ENCODE results near the gene NR3C2. TPM values are rescaled to one million over a fixed set of nuclear protein-coding genes. Genes with fewer than 3 reads are reported as not detected.

Gene NR3C2
- total RNA-seq, 2 donors from 2014 or later = 41.0 to 42.5 TPM

DNA sequence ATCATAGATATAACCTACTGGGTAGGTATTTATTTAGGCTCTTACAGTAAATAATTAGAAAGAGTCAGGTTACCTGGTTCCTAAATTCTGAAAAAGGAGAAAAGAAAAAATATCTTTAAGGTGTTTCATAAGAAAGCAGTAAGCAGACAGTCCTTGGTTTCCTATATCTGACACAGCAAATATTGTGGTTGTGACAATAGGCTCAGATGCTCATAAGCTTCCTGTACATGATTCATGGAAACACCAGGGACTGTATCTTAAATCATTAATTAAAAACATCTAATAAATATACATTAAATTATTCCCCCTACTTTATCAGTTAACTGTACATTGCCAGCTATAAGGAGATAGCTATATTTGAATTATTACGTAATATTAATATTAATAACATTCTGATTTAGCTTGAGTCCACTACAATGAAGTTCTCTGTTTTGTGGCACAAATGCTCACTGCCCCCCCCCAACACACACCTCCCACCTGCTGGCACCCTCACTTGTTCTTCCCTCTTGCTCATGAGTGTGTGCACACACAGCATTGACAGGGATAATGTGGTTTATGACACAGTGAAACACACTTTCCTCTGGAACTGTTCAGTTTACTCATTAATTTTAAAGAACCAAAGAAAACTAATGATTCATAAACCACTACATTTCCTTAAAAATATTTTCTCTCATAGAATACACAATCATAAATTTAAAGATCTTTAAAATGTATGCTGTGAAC is 187.4 kb downstream of the NR3C2 start:
- Mint-ChIP-seq H3K4me1 (peaks cover 27% of the 10 kb centered on the region), H3K27ac (peak overlapping the region; percentile 21), H3K27me3 (no peaks in the 10 kb centered on the region), H3K4me3 (no peak overlapping the region), H3K36me3 (ENCODE audit: low read depth) (no peaks in the 10 kb centered on the region)
- no peak for DNase-seq
- H3K9me3 ChIP-seq (ENCODE audit: control insufficient read depth, low read length, poor library complexity, severe bottlenecking) = no peaks in the 10 kb centered on the region
- no peak for ATAC-seq

DNA sequence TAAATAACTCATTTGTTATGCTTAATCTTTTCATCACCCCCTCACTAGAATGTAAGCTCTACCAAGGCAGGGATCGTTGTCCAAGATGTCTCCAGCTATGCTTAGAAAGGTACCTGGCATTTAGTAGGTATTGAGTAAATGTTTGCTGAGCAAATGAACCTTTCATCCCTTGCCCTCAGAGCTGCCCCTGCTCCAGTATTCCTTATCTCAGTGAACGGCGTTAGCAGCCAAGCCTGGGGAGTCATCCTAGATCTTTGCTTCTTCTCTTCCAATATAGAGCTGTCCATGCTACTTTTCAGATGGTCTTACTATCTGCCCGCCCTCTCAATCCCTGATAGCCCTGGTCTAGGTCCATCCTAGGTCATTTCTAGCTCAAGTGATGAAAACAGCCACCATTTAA is 188.4 kb downstream of the NR3C2 start:
- Mint-ChIP-seq H3K4me3 (peak overlapping the region; percentile 65), H3K36me3 (ENCODE audit: low read depth) (no peaks in the 10 kb centered on the region), H3K27ac (no peak overlapping the region), H3K4me1 (peaks cover 29% of the 10 kb centered on the region), H3K27me3 (no peaks in the 10 kb centered on the region)
- no peak for DNase-seq
- no peak for ATAC-seq
- H3K9me3 ChIP-seq (ENCODE audit: control insufficient read depth, low read length, poor library complexity, severe bottlenecking) = no peaks in the 10 kb centered on the region

DNA sequence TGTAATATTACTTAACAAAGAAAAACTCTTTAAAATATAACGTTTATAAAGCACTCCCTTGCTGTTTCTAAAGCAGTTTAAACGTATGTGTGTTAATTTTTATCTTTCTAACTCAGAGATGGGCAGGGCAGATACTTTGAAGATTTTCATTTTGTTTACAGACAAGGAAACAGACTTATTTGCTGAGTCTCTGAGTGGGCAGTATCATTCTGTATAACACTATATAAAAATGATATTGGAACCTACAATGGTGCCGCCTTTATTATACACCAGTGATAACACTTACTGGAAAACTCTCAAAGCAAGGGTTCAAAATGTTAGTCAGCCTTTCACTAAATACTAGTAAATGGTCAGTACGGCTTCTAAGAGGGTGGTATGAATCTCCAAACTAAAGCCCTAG is 193.4 kb downstream of the NR3C2 start:
- Mint-ChIP-seq H3K27me3 (no peaks in the 10 kb centered on the region), H3K4me3 (no peak overlapping the region), H3K36me3 (ENCODE audit: low read depth) (no peaks in the 10 kb centered on the region), H3K27ac (peak overlapping the region; percentile 16), H3K4me1 (peaks cover 26% of the 10 kb centered on the region)
- ATAC-seq (no peak), DNase-seq (no peak)
- no peaks in the 10 kb centered on the region for H3K9me3 ChIP-seq (ENCODE audit: control insufficient read depth, low read length, poor library complexity, severe bottlenecking)

DNA sequence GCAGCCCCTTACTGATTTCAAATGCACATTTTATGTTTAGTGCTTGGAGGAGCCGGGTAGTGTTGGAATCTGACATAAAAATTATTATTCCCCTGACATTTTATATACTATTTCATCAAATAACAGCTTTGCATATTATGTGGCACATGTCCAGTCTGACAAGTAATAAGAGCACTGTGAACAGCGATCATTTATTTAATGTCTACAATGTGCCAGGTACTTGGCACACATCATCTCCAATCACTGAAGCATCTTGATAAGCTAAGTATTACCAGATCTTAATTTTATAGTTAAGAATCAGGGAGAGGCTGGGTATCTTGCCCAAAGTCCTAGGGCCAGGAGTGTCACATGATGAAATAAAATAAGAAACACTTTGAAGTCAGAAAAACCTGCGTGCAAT is 197.2 kb downstream of the NR3C2 start:
- no peak for DNase-seq
- H3K27me3 Mint-ChIP-seq = no peaks in the 10 kb centered on the region
- H3K4me3 Mint-ChIP-seq = no peak overlapping the region
- H3K36me3 Mint-ChIP-seq (ENCODE audit: low read depth) = no peaks in the 10 kb centered on the region
- peaks cover 16% of the 10 kb centered on the region for H3K4me1 Mint-ChIP-seq
- no peak for ATAC-seq
- no peak overlapping the region for H3K27ac Mint-ChIP-seq
- H3K9me3 ChIP-seq (ENCODE audit: control insufficient read depth, low read length, poor library complexity, severe bottlenecking) = no peaks in the 10 kb centered on the region

DNA sequence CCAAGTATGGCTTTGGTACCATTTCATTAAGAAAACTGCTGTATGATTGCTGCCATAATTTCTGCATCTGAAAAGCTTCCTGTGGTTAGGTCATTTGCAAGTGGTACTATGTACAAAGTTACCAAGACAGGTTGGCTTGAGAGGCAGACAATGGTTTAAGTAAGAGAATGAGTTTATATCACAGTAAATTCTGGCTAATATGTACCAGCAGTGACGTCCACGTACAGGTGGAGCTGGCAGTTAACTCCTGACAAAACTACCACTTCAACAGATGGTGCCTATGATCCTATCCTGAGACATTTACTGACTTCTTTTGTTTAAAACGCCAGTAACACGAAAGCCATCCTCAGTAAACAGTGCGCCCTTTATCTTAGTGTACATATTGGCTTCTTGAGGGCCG is 198.4 kb downstream of the NR3C2 start:
- no peak overlapping the region for H3K27ac Mint-ChIP-seq
- ATAC-seq (no peak), DNase-seq (no peak)
- H3K4me3 Mint-ChIP-seq = no peak overlapping the region
- no peaks in the 10 kb centered on the region for H3K9me3 ChIP-seq (ENCODE audit: control insufficient read depth, low read length, poor library complexity, severe bottlenecking)
- no peaks in the 10 kb centered on the region for H3K27me3 Mint-ChIP-seq
- no peaks in the 10 kb centered on the region for H3K36me3 Mint-ChIP-seq (ENCODE audit: low read depth)
- peaks cover 18% of the 10 kb centered on the region for H3K4me1 Mint-ChIP-seq

DNA sequence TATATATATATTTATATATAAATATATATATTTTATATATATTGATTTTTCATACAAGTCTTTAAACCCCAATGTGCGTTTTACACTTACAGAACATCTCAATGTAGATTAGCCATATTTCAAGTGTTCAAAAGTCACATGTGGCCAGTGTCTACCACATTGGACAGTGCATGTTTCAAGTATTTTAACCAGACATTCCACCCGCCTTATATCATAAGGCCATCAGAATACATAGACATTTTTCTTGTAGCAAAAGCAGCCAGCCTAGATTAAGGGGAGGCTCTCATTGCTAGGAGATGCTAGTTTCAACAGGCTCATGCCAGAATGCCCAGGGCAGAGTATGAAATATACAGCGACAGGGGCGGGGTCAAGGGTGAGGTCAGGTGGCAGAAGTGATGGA is 202.0 kb downstream of the NR3C2 start:
- H3K27ac Mint-ChIP-seq = no peak overlapping the region
- H3K4me1 Mint-ChIP-seq = peaks cover 13% of the 10 kb centered on the region
- DNase-seq (no peak), ATAC-seq (no peak)
- no peaks in the 10 kb centered on the region for H3K9me3 ChIP-seq (ENCODE audit: control insufficient read depth, low read length, poor library complexity, severe bottlenecking)
- no peaks in the 10 kb centered on the region for H3K36me3 Mint-ChIP-seq (ENCODE audit: low read depth)
- H3K4me3 Mint-ChIP-seq = no peak overlapping the region
- no peaks in the 10 kb centered on the region for H3K27me3 Mint-ChIP-seq

DNA sequence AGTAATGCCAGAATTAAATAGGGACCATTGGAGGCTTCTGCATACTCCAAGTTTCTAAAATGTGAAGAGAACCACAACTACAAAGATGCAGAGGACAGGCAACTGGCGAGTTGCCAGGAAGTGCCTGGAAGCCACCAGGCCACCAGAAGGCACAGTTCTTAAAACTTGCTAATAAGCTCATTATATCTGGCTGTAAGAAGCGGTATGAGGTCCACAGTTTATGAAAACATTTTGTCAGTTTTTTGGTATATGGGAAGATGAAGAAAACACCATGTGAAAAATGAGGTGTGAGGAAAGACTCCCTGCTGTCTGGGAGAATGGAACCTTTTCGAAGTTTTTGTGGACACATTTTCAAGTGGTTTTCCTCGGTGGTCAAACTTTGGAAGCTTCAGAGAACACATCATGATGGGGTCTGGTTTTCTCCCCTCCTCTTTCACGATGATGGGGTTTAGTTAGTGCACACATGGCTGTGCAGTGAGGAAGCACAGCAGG is 202.7 kb downstream of the NR3C2 start:
- Mint-ChIP-seq H3K4me1 (peaks cover 11% of the 10 kb centered on the region), H3K27ac (peak overlapping the region; percentile 41), H3K27me3 (no peaks in the 10 kb centered on the region), H3K4me3 (no peak overlapping the region), H3K36me3 (ENCODE audit: low read depth) (no peaks in the 10 kb centered on the region)
- ATAC-seq = no peak
- no peak for DNase-seq
- no peaks in the 10 kb centered on the region for H3K9me3 ChIP-seq (ENCODE audit: control insufficient read depth, low read length, poor library complexity, severe bottlenecking)

DNA sequence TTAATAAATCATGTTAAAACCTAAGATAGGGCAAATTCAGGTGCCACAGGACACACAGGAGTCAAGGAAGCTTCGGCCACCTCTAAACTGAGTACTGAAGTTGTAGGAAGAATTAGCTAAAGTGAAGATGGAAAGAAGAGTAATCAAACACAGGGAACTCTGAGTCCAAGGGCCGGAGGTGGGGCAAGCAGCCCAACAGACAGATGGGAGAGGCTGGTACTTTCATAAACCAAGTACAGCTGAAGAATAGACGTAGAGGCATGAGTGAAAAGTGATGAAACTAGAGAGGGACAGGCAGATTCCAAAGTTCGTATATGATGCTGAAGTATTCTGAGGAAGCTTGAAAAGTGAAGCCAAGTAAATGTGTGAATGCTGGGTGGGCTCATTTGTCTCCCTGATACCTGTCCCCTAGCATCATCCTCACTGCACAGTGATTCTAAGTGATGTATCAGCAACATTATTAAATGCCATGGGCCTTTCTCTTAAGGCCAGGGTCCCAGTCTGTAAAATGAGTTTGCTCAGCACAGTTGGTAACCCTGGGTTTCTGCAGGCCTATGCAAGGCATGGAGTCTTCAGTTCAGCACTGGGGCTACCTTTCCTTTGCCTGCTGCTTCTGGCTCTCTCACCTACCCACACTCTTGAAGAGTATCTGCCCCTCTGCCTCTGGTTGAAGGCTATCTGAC is 203.3 kb downstream of the NR3C2 start:
- Mint-ChIP-seq H3K27me3 (no peaks in the 10 kb centered on the region), H3K27ac (peak overlapping the region; percentile 41)
- ATAC-seq = no peak

DNA sequence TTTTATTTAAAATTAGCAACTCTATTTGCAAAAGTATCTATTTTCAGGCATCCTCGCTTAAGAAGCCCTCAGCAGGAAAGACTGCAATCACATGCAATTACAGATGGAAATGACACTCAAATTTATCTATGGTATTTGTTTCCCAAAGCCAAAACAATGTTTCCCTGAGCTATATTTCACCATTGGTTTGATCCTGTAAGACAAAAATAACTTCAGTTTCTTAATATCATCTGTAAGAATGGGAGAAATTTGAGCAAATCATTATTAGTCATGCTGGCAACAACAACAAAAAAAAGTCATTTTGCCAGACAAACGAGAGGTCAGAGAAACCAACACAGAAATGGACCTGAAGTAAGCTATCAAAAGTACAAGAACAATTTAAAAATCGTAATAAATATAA is 204.1 kb downstream of the NR3C2 start:
- Mint-ChIP-seq H3K36me3 (ENCODE audit: low read depth) (no peaks in the 10 kb centered on the region), H3K4me1 (peaks cover 11% of the 10 kb centered on the region), H3K27me3 (no peaks in the 10 kb centered on the region), H3K27ac (no peak overlapping the region), H3K4me3 (no peak overlapping the region)
- ATAC-seq (no peak), DNase-seq (no peak)
- H3K9me3 ChIP-seq (ENCODE audit: control insufficient read depth, low read length, poor library complexity, severe bottlenecking) = no peaks in the 10 kb centered on the region

More for the DNA sequence above, 203.3 kb downstream of the NR3C2 start:
- no peak for DNase-seq
- H3K4me3 Mint-ChIP-seq = no peak overlapping the region
- peaks cover 11% of the 10 kb centered on the region for H3K4me1 Mint-ChIP-seq
- H3K36me3 Mint-ChIP-seq (ENCODE audit: low read depth) = no peaks in the 10 kb centered on the region
- H3K9me3 ChIP-seq (ENCODE audit: control insufficient read depth, low read length, poor library complexity, severe bottlenecking) = no peaks in the 10 kb centered on the region

DNA sequence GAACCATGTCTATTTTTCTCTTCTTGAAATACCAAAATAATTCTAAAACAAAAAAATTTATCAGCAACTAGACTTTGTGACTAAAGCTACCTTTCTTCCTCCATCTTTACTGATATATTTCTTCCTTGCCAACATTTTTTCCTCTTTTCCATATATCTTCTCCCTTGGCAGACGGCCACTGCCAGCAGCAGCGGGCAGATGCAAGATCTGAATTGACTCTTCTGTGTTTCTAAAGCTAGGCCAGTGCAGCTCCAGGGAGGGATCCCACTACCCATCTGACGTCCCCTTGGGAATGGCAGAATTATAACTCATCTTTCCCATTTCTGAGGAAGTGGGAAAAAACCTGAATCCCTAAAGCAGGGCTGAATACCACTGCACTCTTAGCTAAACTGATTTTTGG is 206.4 kb downstream of the NR3C2 start:
- Mint-ChIP-seq H3K27ac (no peak overlapping the region), H3K4me3 (no peak overlapping the region), H3K4me1 (peaks cover 7% of the 10 kb centered on the region), H3K36me3 (ENCODE audit: low read depth) (no peaks in the 10 kb centered on the region), H3K27me3 (no peaks in the 10 kb centered on the region)
- ATAC-seq = no peak
- H3K9me3 ChIP-seq (ENCODE audit: control insufficient read depth, low read length, poor library complexity, severe bottlenecking) = no peaks in the 10 kb centered on the region
- no peak for DNase-seq

DNA sequence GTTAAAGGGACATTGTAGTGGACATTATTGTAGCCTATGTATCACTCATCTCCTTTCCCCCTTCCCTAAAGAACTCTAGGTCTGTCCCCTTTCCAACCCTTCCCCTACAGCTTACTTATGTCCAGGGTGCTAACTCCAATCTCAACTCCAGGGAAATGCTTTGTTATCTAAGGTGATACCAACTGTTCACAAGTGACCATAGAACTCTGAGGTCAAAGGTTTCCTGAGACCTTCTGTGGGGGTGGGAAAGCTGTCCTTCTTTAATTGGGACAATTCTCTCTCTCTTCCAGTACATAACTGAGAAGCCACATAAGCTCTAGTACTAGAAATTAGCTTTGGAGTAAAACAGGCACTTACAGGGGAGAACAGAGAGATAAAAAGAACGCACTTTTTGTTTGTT is 212.4 kb downstream of the NR3C2 start:
- ATAC-seq (no peak), DNase-seq (no peak)
- Mint-ChIP-seq H3K36me3 (ENCODE audit: low read depth) (no peaks in the 10 kb centered on the region), H3K4me1 (peaks cover 14% of the 10 kb centered on the region), H3K27ac (peak overlapping the region; percentile 8), H3K27me3 (no peaks in the 10 kb centered on the region), H3K4me3 (no peak overlapping the region)
- H3K9me3 ChIP-seq (ENCODE audit: control insufficient read depth, low read length, poor library complexity, severe bottlenecking) = no peaks in the 10 kb centered on the region

DNA sequence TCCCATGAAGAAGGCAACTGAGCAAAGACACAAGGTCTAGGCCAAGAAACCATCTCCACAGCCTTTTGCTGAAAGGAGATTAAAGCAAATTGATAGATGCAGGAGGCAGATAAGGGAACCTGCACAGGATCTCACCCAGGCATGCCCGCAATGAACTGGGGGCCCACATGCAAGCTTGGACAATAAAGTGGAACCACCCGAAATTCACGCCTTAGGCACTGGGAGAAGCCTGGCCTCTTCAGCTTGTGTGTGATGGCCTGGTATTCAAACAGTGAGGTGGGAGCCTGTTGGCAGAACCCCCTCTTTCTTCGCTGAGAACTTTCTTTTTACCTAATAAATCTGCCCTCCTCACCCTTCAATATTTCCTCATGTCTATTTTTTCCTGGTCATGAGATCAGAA is 213.2 kb downstream of the NR3C2 start:
- H3K36me3 Mint-ChIP-seq (ENCODE audit: low read depth) = no peaks in the 10 kb centered on the region
- H3K27ac Mint-ChIP-seq = no peak overlapping the region
- peaks cover 14% of the 10 kb centered on the region for H3K4me1 Mint-ChIP-seq
- no peaks in the 10 kb centered on the region for H3K9me3 ChIP-seq (ENCODE audit: control insufficient read depth, low read length, poor library complexity, severe bottlenecking)
- DNase-seq = no peak
- no peak for ATAC-seq
- H3K4me3 Mint-ChIP-seq = no peak overlapping the region
- H3K27me3 Mint-ChIP-seq = no peaks in the 10 kb centered on the region

DNA sequence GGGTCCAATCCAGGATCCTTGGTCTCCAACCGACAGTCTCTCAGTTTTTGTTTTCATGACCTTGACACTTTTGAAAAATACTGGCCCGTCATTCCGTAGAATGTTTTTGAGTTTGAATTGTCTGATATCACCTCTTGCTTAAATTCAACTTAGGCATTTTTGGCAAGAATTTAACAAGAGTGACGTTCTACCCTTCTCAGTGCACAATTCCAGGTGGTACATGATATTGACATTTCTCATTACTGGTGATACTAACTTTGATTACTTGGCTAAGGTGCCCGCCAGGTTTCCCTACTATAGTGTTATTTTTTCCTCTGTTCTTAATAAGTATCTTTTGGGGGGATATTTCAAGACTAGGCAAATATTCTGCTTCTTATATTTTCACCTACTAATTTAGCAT is 215.1 kb downstream of the NR3C2 start:
- H3K36me3 Mint-ChIP-seq (ENCODE audit: low read depth) = no peaks in the 10 kb centered on the region
- H3K27me3 Mint-ChIP-seq = no peaks in the 10 kb centered on the region
- H3K27ac Mint-ChIP-seq = peak overlapping the region; percentile 29
- DNase-seq = no peak
- peaks cover 14% of the 10 kb centered on the region for H3K4me1 Mint-ChIP-seq
- ATAC-seq = no peak
- no peak overlapping the region for H3K4me3 Mint-ChIP-seq
- no peaks in the 10 kb centered on the region for H3K9me3 ChIP-seq (ENCODE audit: control insufficient read depth, low read length, poor library complexity, severe bottlenecking)

DNA sequence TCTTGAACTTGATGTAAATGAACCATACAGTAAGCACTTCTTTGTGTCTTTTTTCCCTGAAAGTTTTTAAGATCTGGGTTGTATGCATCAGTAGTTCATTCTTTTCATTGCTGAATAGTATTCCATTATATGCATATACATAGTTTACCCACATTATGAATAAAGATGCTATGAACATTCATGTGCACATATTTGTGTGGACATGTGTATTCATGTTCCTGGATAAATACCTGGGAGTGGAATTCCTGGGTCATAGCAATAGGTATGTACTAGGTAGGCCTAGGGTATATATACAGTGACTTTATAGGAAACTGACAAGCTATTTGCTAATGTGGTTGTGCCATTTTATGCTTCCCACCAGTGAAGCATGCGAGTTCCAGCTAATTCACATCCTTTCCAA is 215.9 kb downstream of the NR3C2 start:
- no peak overlapping the region for H3K27ac Mint-ChIP-seq
- ATAC-seq (no peak), DNase-seq (no peak)
- H3K9me3 ChIP-seq (ENCODE audit: control insufficient read depth, low read length, poor library complexity, severe bottlenecking) = no peaks in the 10 kb centered on the region
- no peak overlapping the region for H3K4me3 Mint-ChIP-seq
- no peaks in the 10 kb centered on the region for H3K27me3 Mint-ChIP-seq
- no peaks in the 10 kb centered on the region for H3K36me3 Mint-ChIP-seq (ENCODE audit: low read depth)
- peaks cover 14% of the 10 kb centered on the region for H3K4me1 Mint-ChIP-seq

Measured in T-helper 17 cell (primary cell).